ENCODE results near the gene RER1. TPM values are rescaled to one million over a fixed set of nuclear protein-coding genes. Genes with fewer than 3 reads are reported as not detected.
"Not testable (repeated sequence)": the region's sequence is repeated elsewhere in the genome, so short reads cannot be mapped to it uniquely, and the experiment has no call there.

Gene RER1
- total RNA-seq, 1 experiment from 2014 or later = 43.3 TPM

DNA sequence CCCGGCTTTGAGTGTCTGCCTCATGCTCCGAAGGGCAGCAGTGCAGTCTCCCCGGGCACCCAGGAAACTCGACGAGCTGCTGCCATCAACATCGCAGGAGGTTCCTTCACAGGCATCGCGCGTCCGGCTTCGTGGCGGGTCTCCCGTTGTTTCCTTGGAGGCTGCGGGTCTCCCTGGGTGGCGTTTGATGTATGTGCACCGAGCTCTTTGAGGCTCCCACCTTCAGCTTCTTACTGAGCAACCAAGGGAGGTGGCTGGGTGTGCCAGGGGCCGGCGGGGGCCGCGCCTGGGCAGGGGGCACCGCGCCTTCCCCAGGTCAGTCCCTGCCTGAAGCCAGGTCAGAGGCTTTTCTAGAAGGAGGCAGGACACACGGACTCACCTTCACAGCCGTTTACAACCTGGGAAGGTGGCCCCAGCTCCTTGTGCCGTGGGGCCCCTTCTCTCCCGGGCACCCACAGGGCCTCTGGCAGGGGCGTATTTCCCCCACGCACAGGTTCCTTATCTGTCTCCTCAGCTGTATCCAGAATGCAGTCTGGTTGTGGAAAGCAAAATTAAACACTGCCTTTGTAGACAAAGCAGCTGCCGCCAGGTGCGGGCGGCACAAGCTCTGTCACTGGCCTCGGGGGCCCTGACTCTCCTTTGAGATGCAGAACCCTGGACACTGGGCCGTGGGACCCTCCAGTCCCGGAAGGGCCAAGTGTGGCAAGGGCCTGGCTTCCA, 42.5 kb downstream of the RER1 start:
- in situ Hi-C loops (cut with HindIII; ENCODE audit: low sequenced_read_pairs) = no loop called here
- no peak for DNase-seq (ENCODE audit: low spot score)

- DNase-seq (ENCODE audit: low spot score) = no peak
- in situ Hi-C loops (cut with HindIII; ENCODE audit: low sequenced_read_pairs) = no loop called here
Observed at GRCh38 chr1:2435091-2435490, 43.5 kb downstream of the RER1 start.

- no peak for DNase-seq (ENCODE audit: low spot score)
- in situ Hi-C loops (cut with HindIII; ENCODE audit: low sequenced_read_pairs) = no loop called here
Observed at GRCh38 chr1:2435746-2436355, 44.2 kb downstream of the RER1 start.

DNA sequence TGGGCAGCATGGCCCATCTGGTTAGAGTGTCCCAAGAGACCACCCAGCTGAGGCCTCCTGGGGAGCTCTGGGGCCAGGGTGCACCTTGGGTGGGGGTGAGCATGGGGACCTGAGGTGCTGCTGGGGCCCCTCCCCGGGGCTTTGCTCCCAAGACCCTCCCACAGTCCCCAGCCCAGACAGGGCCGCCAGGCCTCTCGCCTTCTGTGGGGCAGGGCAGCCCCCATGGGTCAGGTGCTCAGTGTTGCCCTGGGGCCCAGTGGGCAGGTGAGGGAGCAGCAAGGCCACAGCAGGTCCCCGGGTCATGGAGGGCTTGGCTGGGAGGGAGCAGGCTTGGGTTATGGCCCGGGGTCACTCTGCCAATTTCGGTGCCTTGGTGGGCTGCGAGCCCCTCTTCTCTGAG, 45.2 kb downstream of the RER1 start:
- no peak for DNase-seq (ENCODE audit: low spot score)
- in situ Hi-C loops (cut with HindIII; ENCODE audit: low sequenced_read_pairs) = no loop called here

- in situ Hi-C loops (cut with HindIII; ENCODE audit: low sequenced_read_pairs) = no loop called here
- no peak for DNase-seq (ENCODE audit: low spot score)
Observed at GRCh38 chr1:2437617-2438016, 46.0 kb downstream of the RER1 start.

- in situ Hi-C loops (cut with HindIII; ENCODE audit: low sequenced_read_pairs) = no loop called here
- peak; percentile 88 for DNase-seq (ENCODE audit: low spot score)
Observed at GRCh38 chr1:2438038-2438437, 46.4 kb downstream of the RER1 start.

GRCh38 chr1:2438641-2439040, 47.0 kb downstream of the RER1 start:
- in situ Hi-C loops (cut with HindIII; ENCODE audit: low sequenced_read_pairs) = no loop called here
- DNase-seq (ENCODE audit: low spot score) = no peak

DNA sequence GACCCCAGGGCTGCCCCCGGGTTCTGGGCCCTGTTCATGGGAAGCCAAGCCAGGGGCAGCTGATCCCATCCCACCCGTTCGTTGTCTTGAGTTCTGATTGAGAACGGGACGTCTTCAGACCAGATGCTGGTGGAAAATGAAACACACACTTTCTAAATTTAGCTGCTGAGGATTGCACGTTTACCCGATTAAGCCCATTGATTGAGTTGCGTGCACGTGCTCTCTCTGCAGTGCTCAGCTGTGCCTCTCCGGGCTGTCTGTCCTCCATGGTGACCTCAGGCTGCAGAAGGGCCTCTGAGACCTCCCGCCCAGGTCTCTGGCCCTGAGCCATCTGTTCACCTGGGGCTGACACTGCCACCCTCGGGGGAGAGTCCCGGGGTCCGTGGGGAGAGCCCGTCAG, 47.7 kb downstream of the RER1 start:
- in situ Hi-C loops (cut with HindIII; ENCODE audit: low sequenced_read_pairs) = no loop called here
- DNase-seq (ENCODE audit: low spot score) = no peak

GRCh38 chr1:2440346-2440745, 48.7 kb downstream of the RER1 start:
- in situ Hi-C loops (cut with HindIII; ENCODE audit: low sequenced_read_pairs); DNase-seq (ENCODE audit: low spot score): not testable (repeated sequence)

DNA sequence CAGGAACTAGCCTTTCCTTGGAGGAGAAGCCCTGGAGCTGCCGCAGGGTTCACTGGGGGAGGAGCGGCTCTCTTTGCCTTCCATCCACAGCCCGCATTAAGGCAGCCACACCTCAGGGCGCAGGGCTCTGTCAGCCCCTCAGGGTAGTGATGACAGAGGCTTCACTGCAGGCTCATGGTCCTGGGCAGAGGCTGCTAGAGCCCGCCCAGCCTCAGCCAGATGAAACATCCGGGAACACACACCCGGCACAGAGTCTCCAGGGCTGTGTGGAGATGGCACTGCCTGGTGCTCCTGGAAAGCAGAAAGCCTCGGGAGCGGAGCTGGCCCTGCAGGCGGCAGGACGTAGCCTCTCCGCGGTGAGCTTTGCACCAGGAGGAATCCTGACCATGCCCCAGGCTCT, 50.1 kb downstream of the RER1 start:
- in situ Hi-C loops (cut with HindIII; ENCODE audit: low sequenced_read_pairs) = no loop called here

GRCh38 chr1:2442661-2443060, 51.0 kb downstream of the RER1 start:
- in situ Hi-C loops (cut with HindIII; ENCODE audit: low sequenced_read_pairs) = no loop called here

More for the DNA sequence above, 50.1 kb downstream of the RER1 start:
- DNase-seq (ENCODE audit: low spot score) = no peak

GRCh38 chr1:2443277-2444137, 51.9 kb downstream of the RER1 start:
- in situ Hi-C loops (cut with HindIII; ENCODE audit: low sequenced_read_pairs) = no loop called here
- no peak for DNase-seq (ENCODE audit: low spot score)

More at GRCh38 chr1:2442661-2443060, 51.0 kb downstream of the RER1 start:
- DNase-seq (ENCODE audit: low spot score) = no peak

DNA sequence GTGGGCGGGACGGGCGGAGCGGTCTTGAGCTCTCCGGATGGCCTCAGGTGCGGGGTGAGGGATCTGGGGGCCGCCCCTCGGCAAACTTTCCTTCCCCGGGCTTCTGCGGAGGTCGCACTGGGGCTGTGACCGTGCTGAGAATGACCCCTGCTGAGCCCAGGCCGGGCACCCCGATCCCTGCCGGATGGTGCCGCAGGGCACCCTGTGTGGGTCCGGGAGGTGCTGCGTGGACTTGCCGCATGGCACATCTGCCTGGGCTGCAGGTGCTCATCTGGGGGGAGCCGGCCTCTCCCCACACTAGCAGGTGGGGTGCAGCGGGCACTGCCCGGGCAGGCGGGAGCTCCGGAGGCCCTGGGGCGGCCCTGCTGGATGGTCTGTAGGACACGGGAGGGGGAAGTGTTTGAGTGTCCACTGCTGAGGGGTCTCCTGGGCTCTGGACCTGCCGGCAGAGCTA, 52.5 kb downstream of the RER1 start:
- no peak for DNase-seq (ENCODE audit: low spot score)
- in situ Hi-C loops (cut with HindIII; ENCODE audit: low sequenced_read_pairs) = no loop called here

DNA sequence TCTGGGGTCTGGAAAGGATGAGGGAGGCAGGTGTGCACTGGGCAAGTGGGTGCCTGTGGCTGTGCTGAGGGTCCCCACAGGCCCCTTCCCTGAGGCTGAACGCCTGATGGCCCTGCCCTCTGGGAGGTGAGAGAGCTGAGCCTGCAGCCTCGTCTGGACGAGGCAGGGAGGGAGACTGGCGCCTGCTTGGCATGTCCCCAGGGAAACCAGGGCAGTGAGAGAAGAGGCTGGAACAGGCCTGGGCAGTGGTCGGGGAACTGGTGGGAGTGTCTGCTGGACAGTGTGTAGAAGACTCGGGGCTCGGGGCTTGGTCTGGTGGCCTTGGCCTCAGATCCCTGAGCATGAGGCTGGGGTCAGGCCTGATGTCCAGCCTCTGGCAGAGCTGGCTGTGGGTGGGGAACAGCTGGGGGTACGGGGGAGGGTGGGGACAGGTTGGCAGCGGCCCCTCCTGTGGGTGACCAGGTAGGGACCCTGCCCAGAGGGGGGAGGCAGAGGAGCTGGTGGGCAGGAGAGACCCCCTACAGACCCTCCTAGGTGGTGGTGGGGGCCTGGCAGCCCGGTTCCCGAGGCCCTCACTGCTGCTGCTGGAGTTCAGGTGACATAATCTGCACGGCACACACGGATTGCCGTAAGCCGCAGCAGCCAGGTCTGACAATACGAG, 53.7 kb downstream of the RER1 start:
- in situ Hi-C loops (cut with HindIII; ENCODE audit: low sequenced_read_pairs) = no loop called here
- no peak for DNase-seq (ENCODE audit: low spot score)

DNA sequence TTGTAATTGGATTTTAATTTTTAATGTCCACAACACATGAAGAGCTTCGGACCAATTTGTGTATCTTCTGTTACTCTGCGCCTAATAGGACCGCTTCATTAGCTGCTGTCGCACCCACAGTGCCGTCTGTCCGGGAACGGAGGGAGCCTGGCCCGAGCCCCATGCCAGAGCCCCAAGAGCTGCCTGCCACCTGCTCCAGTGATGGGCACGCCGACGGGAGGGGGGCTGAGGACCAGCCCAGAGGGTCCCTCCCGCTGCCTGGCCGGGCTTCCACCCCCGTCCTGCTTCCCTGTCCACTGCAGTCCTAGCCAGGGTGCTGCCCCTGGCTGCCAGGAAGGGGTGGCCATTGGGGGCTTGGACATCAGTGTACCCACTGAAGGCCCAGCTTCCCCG, 54.2 kb downstream of the RER1 start:
- in situ Hi-C loops (cut with HindIII; ENCODE audit: low sequenced_read_pairs) = no loop called here
- no peak for DNase-seq (ENCODE audit: low spot score)

GRCh38 chr1:2446394-2446793, 54.8 kb downstream of the RER1 start:
- DNase-seq (ENCODE audit: low spot score) = peak; percentile 74
- in situ Hi-C loops (cut with HindIII; ENCODE audit: low sequenced_read_pairs) = no loop called here

DNA sequence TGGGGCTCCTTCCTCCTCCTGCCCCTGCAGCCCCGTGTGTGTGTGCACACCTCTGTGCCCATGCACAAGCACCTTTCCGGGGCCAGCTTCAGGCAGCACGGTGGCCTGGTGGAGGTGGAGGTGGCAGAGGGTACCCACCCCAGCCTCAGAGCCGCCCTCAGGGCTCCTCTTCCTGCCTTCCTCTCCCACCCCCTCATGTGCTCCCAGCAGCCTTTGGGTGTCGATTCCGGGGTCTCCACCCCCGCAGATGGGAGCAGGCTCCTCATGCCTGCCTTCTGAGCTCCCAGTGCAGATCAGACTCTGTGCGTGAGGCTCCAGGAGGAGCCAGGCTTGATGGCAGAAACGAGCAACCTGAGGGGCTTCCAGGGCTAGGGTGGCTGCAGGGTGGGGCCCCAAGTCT, 55.2 kb downstream of the RER1 start:
- DNase-seq (ENCODE audit: low spot score) = no peak
- in situ Hi-C loops (cut with HindIII; ENCODE audit: low sequenced_read_pairs) = no loop called here

DNA sequence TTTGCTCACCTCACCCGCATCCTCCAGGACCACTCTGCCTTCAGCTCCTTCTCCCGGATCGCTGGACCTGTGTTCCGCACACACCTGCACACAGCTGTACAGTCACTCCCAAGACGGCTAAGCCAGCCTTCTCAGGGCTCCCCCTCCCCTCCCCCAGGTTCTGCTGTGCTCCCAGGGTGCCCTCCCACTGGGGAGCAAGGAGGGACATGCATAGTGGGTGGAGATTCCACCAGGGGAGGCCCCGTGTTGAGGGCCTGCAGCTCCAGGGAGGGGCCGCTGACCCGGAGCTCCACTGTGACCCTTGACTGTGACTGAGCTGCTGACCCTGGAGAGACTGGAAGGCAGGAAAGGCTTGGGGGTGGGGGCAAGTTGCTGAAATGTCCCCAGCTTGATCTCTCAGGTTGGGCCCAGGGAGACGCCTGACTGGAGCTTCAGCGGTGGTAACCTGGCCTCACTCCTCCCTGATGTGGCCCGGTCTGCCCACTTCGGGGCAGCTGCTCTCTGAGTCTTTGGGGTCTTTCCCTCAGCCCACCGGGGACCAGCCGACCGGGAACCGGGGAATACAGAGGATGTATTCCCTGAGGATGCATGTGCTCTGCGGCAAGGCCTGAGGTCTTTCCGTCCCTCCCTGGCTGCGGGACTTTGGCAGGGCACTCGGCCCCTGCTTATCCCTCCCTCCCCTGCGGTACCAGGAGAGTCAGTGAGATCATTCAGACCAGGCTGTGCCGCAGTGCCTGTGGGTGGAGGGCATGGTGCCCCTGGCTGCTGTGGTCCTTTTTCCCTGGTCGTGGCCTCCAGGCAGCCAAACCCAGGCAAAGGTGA, 55.8 kb downstream of the RER1 start:
- in situ Hi-C loops (cut with HindIII; ENCODE audit: low sequenced_read_pairs) = no loop called here
- no peak for DNase-seq (ENCODE audit: low spot score)

DNA sequence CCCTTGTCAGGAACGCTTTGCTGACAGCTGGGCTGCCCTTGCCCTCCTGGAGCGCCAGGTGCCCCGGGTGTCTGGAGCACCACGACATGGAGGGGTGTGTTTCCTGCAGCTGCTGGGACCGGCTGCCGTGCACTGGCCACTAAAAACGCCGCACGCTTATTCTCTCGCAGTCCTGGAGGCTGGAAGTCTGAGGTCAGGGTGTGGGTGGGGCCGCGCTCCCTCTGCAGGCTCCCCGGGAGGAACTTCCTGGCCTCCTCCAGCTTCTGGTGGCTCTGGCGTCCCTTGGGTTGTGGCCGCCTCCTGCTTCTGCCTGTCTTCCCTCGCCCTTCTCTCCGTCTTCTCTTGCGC, 56.4 kb downstream of the RER1 start:
- in situ Hi-C loops (cut with HindIII; ENCODE audit: low sequenced_read_pairs) = no loop called here
- no peak for DNase-seq (ENCODE audit: low spot score)
